HepG2 (cell line): ENCODE results near the gene WNT3. TPM values are rescaled to one million over a fixed set of nuclear protein-coding genes. Genes with fewer than 3 reads are reported as not detected.

Experiments used
- ATAC-seq: fragments of 200-7000 bp; cut with Tn5 transposase; 3 replicates; pipeline ENCODE4 v1.9.1; 2020; ENCODE audit warnings: mild to moderate bottlenecking, moderate library complexity
- BruUV-seq: library from RNA; stranded (reverse); fragments of 400-500 nt; replicated peaks from 2 replicates; lab custom pipeline; 2021; lab: Mats Ljungman, UMichigan
- CTCF ChIA-PET: fragments of 300-600 bp; formaldehyde crosslinking; extraction: SDS; loops from one replicate; lab custom pipeline; 2021; ENCODE audit warnings: low total read pairs, inconsistent platforms, low intra/inter-chr PET ratio; lab: Yijun Ruan, JAX
- POLR2A ChIA-PET: fragments of 350-600 bp; sonication (Branson Sonifier 250); formaldehyde crosslinking; loops from one replicate; lab custom pipeline; 2020; ENCODE audit warnings: antibody characterized with exemption, inconsistent platforms; lab: Yijun Ruan, JAX
- DNase-seq: peaks from one replicate; pipeline ENCODE4 v3.0.0-alpha.2; 2015; ENCODE audit warnings: low spot score
- FAIRE-seq: peaks from 3 replicates; lab custom pipeline; 2011; peaks lifted over from hg19 to GRCh38; lab: Jason Lieb, UNC
- H2AFZ ChIP-seq: one replicate; pipeline ENCODE4 v1.6.1; 2011; ENCODE audit warnings: low read length, inconsistent platforms
- H3K27ac ChIP-seq: fragments of 300-600 bp; 3 replicates; pipeline ENCODE4 v1.8.0; 2011; ENCODE audit warnings: mixed run types, mild to moderate bottlenecking, mixed read lengths, low read length, inconsistent platforms; ENCODE audit not compliant: insufficient read depth; ENCODE audit errors: extremely low read length
- H3K27me3 ChIP-seq, 2 experiments: fragments of 200-600 bp in 1 of 2; 2 replicates in 1 of 2; 3 replicates in 1 of 2; pipeline versions ENCODE4 v1.6.0 to v1.8.0; 2011; ENCODE audit warnings: low read length in 2 of 2, mild to moderate bottlenecking in 2 of 2, moderate library complexity in 2 of 2, inconsistent platforms in 1 of 2; ENCODE audit not compliant: insufficient read depth in 2 of 2, control insufficient read depth in 1 of 2
- H3K36me3 ChIP-seq, 2 experiments: fragments of 200-600 bp in 1 of 2; replicated peaks in 1 of 2; 2 replicates in 1 of 2; 3 replicates in 1 of 2; pipeline versions ENCODE4 v1.5.1 to v1.8.0; 2011; ENCODE audit warnings: low read length in 2 of 2, inconsistent platforms in 1 of 2; ENCODE audit not compliant: insufficient read depth in 2 of 2, control insufficient read depth in 1 of 2
- H3K4me1 ChIP-seq: 2 replicates; pipeline ENCODE4 v1.5.1; 2012; ENCODE audit warnings: low read length, inconsistent platforms; ENCODE audit not compliant: insufficient read depth
- H3K4me2 ChIP-seq: 2 replicates; pipeline ENCODE4 v1.6.0; 2011; ENCODE audit warnings: low read depth, low read length, inconsistent platforms
- H3K4me3 ChIP-seq, 3 experiments: fragments of 200-600 bp in 1 of 3; sonication (generic), shearing (Covaris generic) in 1 of 3; replicated peaks in 1 of 3; 2 replicates each; pipeline ENCODE4 v1.5.1; 2011 to 2016; ENCODE audit warnings: low read length in 3 of 3, inconsistent platforms in 2 of 3, low read depth in 2 of 3, mild to moderate bottlenecking in 2 of 3, control low read depth in 1 of 3, mixed read lengths in 1 of 3; ENCODE audit not compliant: insufficient read depth in 1 of 3
- H3K79me2 ChIP-seq: one replicate; pipeline ENCODE4 v1.6.1; 2011; ENCODE audit warnings: low read length, inconsistent platforms; ENCODE audit not compliant: insufficient read depth
- H3K9ac ChIP-seq: 2 replicates; pipeline ENCODE4 v1.6.0; 2011; ENCODE audit warnings: mild to moderate bottlenecking, low read depth, low read length, inconsistent platforms; ENCODE audit not compliant: insufficient read depth
- H3K9me3 ChIP-seq: 2 replicates; pipeline ENCODE4 v1.5.1; 2012; ENCODE audit warnings: mild to moderate bottlenecking, low read length
- H4K20me1 ChIP-seq: 2 replicates; pipeline ENCODE4 v1.6.0; 2011; ENCODE audit warnings: inconsistent platforms, mild to moderate bottlenecking, low read length, moderate library complexity; ENCODE audit not compliant: insufficient read depth
- EP300 ChIP-seq, 3 experiments: sonication (generic) in 1 of 3; formaldehyde crosslinking in 1 of 3; IDR thresholded peaks; 2 replicates each; pipeline versions ENCODE4 v1.5.1 to v1.6.1; 2011 to 2020; ENCODE audit warnings: low read depth in 2 of 3, low read length in 2 of 3, borderline replicate concordance in 1 of 3, improper control_type of control experiment in 1 of 3, mild to moderate bottlenecking in 1 of 3, missing genetic modification reagents in 1 of 3, moderate library complexity in 1 of 3
- NFAT5 ChIP-seq: sonication (generic); formaldehyde crosslinking; IDR thresholded peaks from 2 replicates; pipeline ENCODE4 v1.4.0; 2020; ENCODE audit warnings: missing genetic modification reagents
- NFKB2 ChIP-seq: sonication (generic); formaldehyde crosslinking; IDR thresholded peaks from 2 replicates; pipeline ENCODE4 v1.4.0; 2020; ENCODE audit warnings: missing genetic modification reagents, borderline replicate concordance
- RFX3 ChIP-seq: IDR thresholded peaks from 2 replicates; pipeline ENCODE4 v1.6.1; 2016; ENCODE audit warnings: missing biosample characterization, missing genetic modification reagents
- SCMH1 ChIP-seq: sonication (generic); formaldehyde crosslinking; IDR thresholded peaks from 2 replicates; pipeline ENCODE4 v1.9.0; 2021; ENCODE audit warnings: missing genetic modification reagents, mild to moderate bottlenecking, borderline replicate concordance
- TGIF2 ChIP-seq: IDR thresholded peaks from 2 replicates; pipeline ENCODE4 v1.6.1; 2016; ENCODE audit warnings: control low read depth, missing compliant biosample characterization
- ZNF253 ChIP-seq: sonication (generic); formaldehyde crosslinking; IDR thresholded peaks from 2 replicates; pipeline ENCODE4 v1.8.0; 2022; ENCODE audit warnings: mild to moderate bottlenecking, missing genetic modification reagents, borderline replicate concordance
- ZXDC ChIP-seq: sonication (generic); formaldehyde crosslinking; IDR thresholded peaks from 2 replicates; pipeline ENCODE4 v1.5.0; 2020; ENCODE audit warnings: mild to moderate bottlenecking, missing genetic modification reagents
- WGBS: methylation state at CpG from one replicate; pipeline ENCODE4 v1.1.6; 2017; ENCODE audit warnings: low lambda C conversion rate; 5-methylcytosine and 5-hydroxymethylcytosine counted together
- in situ Hi-C: cut with HindIII; loops from 2 replicates; pipeline ENCODE4 v1.10.0; 2017; ENCODE audit warnings: low pct_unique_long_range_greater_than_20kb; ENCODE audit not compliant: extremely low pct_ligation_motif_present
- intact Hi-C: fragments of 100-400 bp; cut with micrococcal nuclease; formaldehyde crosslinking; loops from one replicate; pipeline ENCODE4 v1.10.0; 2022; ENCODE audit not compliant: unreplicated experiment
- polyA plus RNA-seq, 8 experiments: library from polyadenylated mRNA; depleted of rRNA in 3 of 8; stranded (reverse) in 7 of 8; unstranded in 1 of 8; fragments of >200 nt; fragmentation: Illumina TruSeq in 4 of 8; extraction: Trizol in 4 of 8; gene quantifications; 2 replicates each; pipeline versions ENCODE4 v1.2.1 to v1.2.3, GENCODE V29; 2011 to 2016; ENCODE audit warnings: low read depth in 4 of 8, missing spikeins in 1 of 8, mixed read lengths in 1 of 8; ENCODE audit not compliant: insufficient read depth in 1 of 8
- total RNA-seq, 5 experiments: library from RNA; depleted of rRNA; stranded (reverse); fragments of >200 nt; fragmentation: Illumina TruSeq; extraction: Trizol; gene quantifications; 2 replicates each; pipeline ENCODE4 v1.2.3, GENCODE V29; 2016; ENCODE audit warnings: low read depth in 1 of 5

WNT3 gene
- total and polyA plus RNA-seq, 2 of the 13 experiments (the other 11 are each of a cell fraction or from before 2014, with no cell fraction given), result 8.5 to 10.3 TPM

DNA sequence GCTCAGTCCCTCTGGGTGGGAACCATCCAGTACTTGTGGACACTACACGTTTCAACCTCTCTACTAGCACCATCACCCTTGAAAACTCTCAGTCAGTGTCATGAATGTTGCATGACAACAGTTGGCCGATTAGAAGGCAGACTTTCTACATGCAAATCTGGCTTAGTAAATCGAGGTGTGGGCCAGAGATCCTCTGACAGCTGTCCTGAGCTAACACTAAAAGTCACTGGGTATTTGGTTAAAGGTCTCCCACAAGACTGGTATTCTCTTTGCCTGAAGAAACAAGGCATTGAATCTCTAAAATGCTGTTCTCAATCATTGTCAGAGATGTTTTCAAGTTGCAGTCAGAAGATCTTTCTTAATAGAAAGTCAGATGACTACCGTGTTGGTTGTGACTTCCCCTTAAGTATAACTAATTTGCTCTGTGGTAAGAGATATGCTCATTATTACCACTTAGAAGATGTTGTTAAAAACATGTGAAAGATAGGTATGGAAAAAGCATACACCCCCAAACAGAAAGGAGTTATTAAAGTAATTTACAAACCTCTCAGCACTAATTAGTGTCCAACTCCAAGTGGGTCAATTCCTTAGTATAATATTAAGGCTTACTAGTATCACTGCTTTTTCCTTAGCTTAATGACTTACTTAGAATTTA, 62.3 kb downstream of the WNT3 start:
- no peak overlapping the region for H3K9ac ChIP-seq
- no peaks in the 10 kb centered on the region for H3K9me3 ChIP-seq
- no peak for FAIRE-seq
- H4K20me1 ChIP-seq, result no peaks in the 10 kb centered on the region
- TF ChIP-seq NFKB2 (CRISPR knock-in tag) (no peak), EP300 (IDR thresholded peaks at IDR 0.05; ENCODE audit: low read depth in 2 of 2, low read length in 2 of 2) (no peak), EP300 (CRISPR knock-in tag; IDR thresholded peaks at IDR 0.05; ENCODE audit: borderline replicate concordance) (no peak), NFAT5 (CRISPR knock-in tag) (no peak), RFX3 (CRISPR knock-in tag) (no peak), TGIF2 (CRISPR knock-in tag) (no peak), SCMH1 (CRISPR knock-in tag) (no peak), ZXDC (CRISPR knock-in tag) (no peak), ZNF253 (CRISPR knock-in tag) (no peak)
- TF ChIP-seq, all 625 proteins: peak for 0
- peaks cover 17% of the 10 kb centered on the region for H3K4me1 ChIP-seq
- intact Hi-C loops, result no loop called here
- H3K27me3 ChIP-seq, result no peaks in the 10 kb centered on the region
- no peak overlapping the region for H3K4me3 ChIP-seq
- no peaks in the 10 kb centered on the region for H3K79me2 ChIP-seq
- H3K4me2 ChIP-seq, result no peak overlapping the region
- H2AFZ ChIP-seq, result no peak overlapping the region
- ATAC-seq (no peak), DNase-seq (no peak)
- in situ Hi-C loops, result no loop called here
- peaks cover 22 to 38% of the 10 kb centered on the region in 2 experiments for H3K36me3 ChIP-seq
- BruUV-seq, result no TSS peak
- ChIA-PET POLR2A (no interaction called here), CTCF (no interaction called here)
- no peak overlapping the region for H3K27ac ChIP-seq
- WGBS, result 85% methylated on average over 4 of the region's 4 CpGs
